ENCODE measurements around the gene AMH. TPM values are rescaled to one million over a fixed set of nuclear protein-coding genes. Genes with fewer than 3 reads are reported as not detected.

AMH gene
- total and polyA plus RNA-seq, 2 of the 13 experiments (the other 11 are each of a cell fraction or from before 2014, with no cell fraction given) = 0.03 to 0.18 TPM

GRCh38 chr19:2273356-2274184 lies 24.4 kb downstream of the AMH start (continued):
- peak; percentile 79; the same call in 1 of the 2 replicates for TF ChIP-seq THAP9 (CRISPR knock-in tag; IDR thresholded peaks at IDR 0.05; ENCODE audit: borderline replicate concordance)
- TF ChIP-seq PAF1 (CRISPR knock-in tag; IDR thresholded peaks at IDR 0.05) = peak; percentile 96
- no peak for TF ChIP-seq NFYC (CRISPR knock-in tag; IDR thresholded peaks at IDR 0.05)
- no peak for TF ChIP-seq SYNCRIP (IDR thresholded peaks at IDR 0.05; ENCODE audit: insufficient read depth, low read depth, low read length)
- no peak for TF ChIP-seq SUZ12 (IDR thresholded peaks at IDR 0.05; ENCODE audit: low read depth, low read length)
- TF ChIP-seq FOXK1 (CRISPR knock-in tag; IDR thresholded peaks at IDR 0.05; ENCODE audit: borderline replicate concordance, low read depth) = no peak
- no peak for TF ChIP-seq PHB2 (IDR thresholded peaks at IDR 0.05; ENCODE audit: partially characterized antibody)
- TF ChIP-seq ZBTB34 (CRISPR knock-in tag; IDR thresholded peaks at IDR 0.05) = no peak
- no peak for TF ChIP-seq HBP1 (CRISPR knock-in tag; IDR thresholded peaks at IDR 0.05; ENCODE audit: low read depth)
- peak; percentile 79; the same call in 1 of the 2 replicates for TF ChIP-seq KAT7 (CRISPR knock-in tag; IDR thresholded peaks at IDR 0.05; ENCODE audit: borderline replicate concordance)
- no peak for TF ChIP-seq ZNF652 (CRISPR knock-in tag; IDR thresholded peaks at IDR 0.05; ENCODE audit: borderline replicate concordance, low read depth)
- TF ChIP-seq ZNF280D (CRISPR knock-in tag; IDR thresholded peaks at IDR 0.05) = no peak
- TF ChIP-seq HMG20B (CRISPR knock-in tag; conservative IDR thresholded peaks at IDR 0.05) = no peak
- no peak for TF ChIP-seq FOXO4 (CRISPR knock-in tag; conservative IDR thresholded peaks at IDR 0.05)
- TF ChIP-seq TFDP2 (CRISPR knock-in tag; IDR thresholded peaks at IDR 0.05) = peak; percentile 49
- no peak for TF ChIP-seq KDM1A (CRISPR knock-in tag; IDR thresholded peaks at IDR 0.05)

Data from HepG2 (cell line).